ENCODE results near the gene PHEX.
"Not testable (repeated sequence)": the region's sequence is repeated elsewhere in the genome, so short reads cannot be mapped to it uniquely, and the experiment has no call there.

Gene PHEX

DNA sequence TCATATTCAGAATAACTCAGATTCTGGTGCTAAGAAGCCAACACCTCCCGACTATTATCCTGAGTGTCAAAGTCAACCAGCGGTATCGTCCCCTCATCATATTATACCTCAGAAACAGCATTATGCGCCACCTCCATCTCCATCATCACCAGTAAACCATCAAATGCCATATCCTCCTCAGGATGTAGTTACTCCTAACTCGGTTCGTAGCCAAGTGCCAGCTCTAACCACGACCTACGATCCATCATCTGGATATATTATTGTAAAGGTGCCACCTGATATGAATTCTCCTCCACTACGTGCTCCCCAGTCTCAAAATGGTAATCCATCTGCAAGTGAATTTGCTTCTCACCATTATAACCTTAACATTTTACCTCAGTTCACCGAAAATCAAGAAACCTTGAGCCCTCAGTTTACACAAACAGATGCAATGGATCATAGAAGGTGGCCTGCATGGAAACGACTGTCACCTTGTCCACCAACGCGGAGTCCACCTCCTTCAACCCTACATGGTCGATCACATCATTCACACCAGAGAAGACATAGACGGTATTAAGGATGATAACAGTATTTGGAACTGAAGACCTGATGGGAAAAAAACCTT, 241.7 kb downstream of the PHEX start:
- Histone ChIP-seq H3K36me3 (ENCODE audit: control insufficient read depth, insufficient read depth, low read length) (no peaks in the 10 kb centered on the region), H3K27me3 (replicated peaks; ENCODE audit: control insufficient read depth, insufficient read depth, low read length) (no peaks in the 10 kb centered on the region), H3K4me3 (replicated peaks; ENCODE audit: low read depth, low read length) (no peak overlapping the region)
- DNase-seq (ENCODE audit: extremely low read depth, insufficient read length) = no peak
- no peak for TF ChIP-seq CTCF (IDR thresholded peaks at IDR 0.05; ENCODE audit: insufficient read depth, low read length, poor library complexity, severe bottlenecking)

DNA sequence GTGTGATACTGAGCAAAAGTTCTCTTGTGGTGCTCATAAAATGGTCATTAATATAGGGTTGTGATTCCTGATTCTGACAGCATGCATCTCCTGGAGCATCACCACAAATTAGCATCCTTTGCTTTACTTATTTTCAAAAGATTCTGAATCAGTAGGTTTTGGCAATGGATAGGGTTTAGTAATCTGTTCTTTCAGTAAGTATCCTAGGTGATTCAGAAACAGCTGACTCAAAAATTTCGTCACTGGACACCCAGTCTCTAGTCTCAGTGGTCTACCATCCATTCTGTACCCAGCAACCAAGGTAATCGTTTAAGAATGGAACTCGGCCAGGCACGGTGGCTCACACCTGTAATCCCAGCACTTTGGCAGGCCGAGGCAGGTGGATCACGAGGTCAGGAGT, 244.7 kb downstream of the PHEX start:
- no peak overlapping the region for H3K4me3 ChIP-seq (replicated peaks; ENCODE audit: low read depth, low read length)

GRCh38 chrX:22278375-22278774, 246.2 kb downstream of the PHEX start:
- DNase-seq (ENCODE audit: extremely low read depth, insufficient read length) = no peak
- no peaks in the 10 kb centered on the region for H3K36me3 ChIP-seq (ENCODE audit: control insufficient read depth, insufficient read depth, low read length)
- no peak for TF ChIP-seq CTCF (IDR thresholded peaks at IDR 0.05; ENCODE audit: insufficient read depth, low read length, poor library complexity, severe bottlenecking)
- no peak overlapping the region for H3K4me3 ChIP-seq (replicated peaks; ENCODE audit: low read depth, low read length)
- no peaks in the 10 kb centered on the region for H3K27me3 ChIP-seq (replicated peaks; ENCODE audit: control insufficient read depth, insufficient read depth, low read length)

More for the DNA sequence above, 244.7 kb downstream of the PHEX start:
- DNase-seq (ENCODE audit: extremely low read depth, insufficient read length) = no peak
- H3K36me3 ChIP-seq (ENCODE audit: control insufficient read depth, insufficient read depth, low read length) = no peaks in the 10 kb centered on the region
- TF ChIP-seq CTCF (IDR thresholded peaks at IDR 0.05; ENCODE audit: insufficient read depth, low read length, poor library complexity, severe bottlenecking) = no peak
- H3K27me3 ChIP-seq (replicated peaks; ENCODE audit: control insufficient read depth, insufficient read depth, low read length) = no peaks in the 10 kb centered on the region

- not testable (repeated sequence) for H3K4me3 ChIP-seq (replicated peaks; ENCODE audit: low read depth, low read length); H3K27me3 ChIP-seq (replicated peaks; ENCODE audit: control insufficient read depth, insufficient read depth, low read length); DNase-seq (ENCODE audit: extremely low read depth, insufficient read length); H3K36me3 ChIP-seq (ENCODE audit: control insufficient read depth, insufficient read depth, low read length)
Observed at GRCh38 chrX:22289209-22289608, 257.1 kb downstream of the PHEX start.

DNA sequence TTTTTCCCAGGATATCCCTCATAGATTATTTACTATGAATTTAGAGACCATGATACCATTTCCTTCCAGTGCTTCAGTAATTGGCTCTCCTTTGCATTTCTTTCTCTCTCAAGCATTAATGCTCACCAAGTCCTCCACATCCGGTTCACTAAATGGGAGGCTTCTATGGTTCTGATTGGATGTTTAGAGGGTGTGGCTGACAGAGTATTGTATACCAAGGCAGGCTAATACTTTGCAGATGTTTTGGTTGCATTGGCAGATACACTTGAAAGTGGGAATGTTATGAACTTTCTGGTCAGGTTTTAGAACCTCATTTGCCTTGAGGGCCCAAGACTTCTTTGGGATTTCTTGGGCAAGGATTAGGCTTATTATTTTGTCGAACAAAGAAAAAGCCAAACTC, 264.7 kb downstream of the PHEX start:
- H3K4me3 ChIP-seq (replicated peaks; ENCODE audit: low read depth, low read length) = no peak overlapping the region
- no peak for TF ChIP-seq CTCF (IDR thresholded peaks at IDR 0.05; ENCODE audit: insufficient read depth, low read length, poor library complexity, severe bottlenecking)
- DNase-seq (ENCODE audit: extremely low read depth, insufficient read length) = no peak
- no peaks in the 10 kb centered on the region for H3K36me3 ChIP-seq (ENCODE audit: control insufficient read depth, insufficient read depth, low read length)
- no peaks in the 10 kb centered on the region for H3K27me3 ChIP-seq (replicated peaks; ENCODE audit: control insufficient read depth, insufficient read depth, low read length)

DNA sequence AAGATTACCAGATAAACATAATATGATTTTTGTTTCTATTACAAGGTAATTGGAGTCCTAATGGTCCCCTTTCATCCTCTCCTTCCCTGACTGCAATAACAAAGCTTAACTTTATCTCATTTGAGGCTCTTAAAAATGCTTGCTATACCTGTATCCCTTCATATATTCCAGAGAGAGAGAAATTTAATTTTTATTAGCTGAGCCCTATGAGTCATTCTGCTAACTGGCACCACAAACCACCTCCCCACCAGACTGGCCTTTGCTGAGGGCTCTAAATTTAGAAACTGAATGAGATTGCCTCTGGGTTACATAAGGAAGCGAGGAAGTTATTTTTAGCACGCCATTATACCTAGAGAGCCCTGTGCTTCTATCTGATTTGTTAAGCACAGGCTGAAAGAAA, 268.0 kb downstream of the PHEX start:
- no peak for TF ChIP-seq CTCF (IDR thresholded peaks at IDR 0.05; ENCODE audit: insufficient read depth, low read length, poor library complexity, severe bottlenecking)
- DNase-seq (ENCODE audit: extremely low read depth, insufficient read length) = peak; percentile 1
- no peak overlapping the region for H3K4me3 ChIP-seq (replicated peaks; ENCODE audit: low read depth, low read length)
- no peaks in the 10 kb centered on the region for H3K27me3 ChIP-seq (replicated peaks; ENCODE audit: control insufficient read depth, insufficient read depth, low read length)
- H3K36me3 ChIP-seq (ENCODE audit: control insufficient read depth, insufficient read depth, low read length) = no peaks in the 10 kb centered on the region
